Suprapubic skin (tissue), 4 donors: ENCODE measurements around the gene TPM4. TPM values are rescaled to one million over a fixed set of nuclear protein-coding genes. Genes with fewer than 3 reads are reported as not detected.

ENCODE experiments used
- DNase-seq, 2 donors: peaks; one replicate each; pipeline ENCODE4 v3.0.0-alpha.2; 2019; ENCODE audit warnings: low spot score in 2 of 2
- H3K27ac ChIP-seq: fragments of 200-600 bp; sonication (generic); one replicate; pipeline ENCODE4 v1.5.1; 2019
- H3K27me3 ChIP-seq: fragments of 200-600 bp; sonication (generic); one replicate; pipeline ENCODE4 v1.5.1; 2019
- H3K36me3 ChIP-seq: fragments of 200-600 bp; sonication (generic); one replicate; pipeline ENCODE4 v1.5.1; 2019
- H3K4me1 ChIP-seq: fragments of 200-600 bp; sonication (generic); one replicate; pipeline ENCODE4 v1.5.1; 2019
- H3K4me3 ChIP-seq: fragments of 200-600 bp; sonication (generic); one replicate; pipeline ENCODE4 v1.5.1; 2019; ENCODE audit warnings: mild to moderate bottlenecking
- H3K9me3 ChIP-seq: fragments of 200-600 bp; sonication (generic); one replicate; pipeline ENCODE4 v1.5.1; 2019
- CTCF ChIP-seq, 2 donors: fragments of 200-600 bp in 1 of 2; fragments of 450-650 bp in 1 of 2; sonication (generic) in 1 of 2; IDR thresholded peaks; one replicate each; pipeline ENCODE4 v1.5.1; 2016 to 2019; ENCODE audit warnings: antibody characterized with exemption in 2 of 2, mild to moderate bottlenecking in 1 of 2, moderate library complexity in 1 of 2
- EP300 ChIP-seq: sonication (generic); formaldehyde crosslinking; IDR thresholded peaks from one replicate; pipeline ENCODE4 v1.6.1; 2017; ENCODE audit warnings: antibody characterized with exemption
- POLR2A ChIP-seq, 2 donors: fragments of 450-650 bp; IDR thresholded peaks; one replicate each; pipeline ENCODE4 v1.6.1; 2017; ENCODE audit warnings: antibody characterized with exemption in 2 of 2, mild to moderate bottlenecking in 2 of 2, moderate library complexity in 2 of 2
- POLR2AphosphoS5 ChIP-seq, 3 donors: sonication (generic); formaldehyde crosslinking; IDR thresholded peaks; one replicate each; pipeline ENCODE4 v1.6.1; 2017; ENCODE audit warnings: antibody characterized with exemption in 3 of 3
- WGBS: methylation state at CpG from one replicate; pipeline ENCODE4 v1.1.5; 2018; 5-methylcytosine and 5-hydroxymethylcytosine counted together
- total RNA-seq, 4 donors: library from RNA; depleted of rRNA; stranded (reverse); fragments of >200 nt; gene quantifications; one replicate each; pipeline ENCODE4 v1.1.0, GENCODE V29; 2016

Gene TPM4
- total RNA-seq, 4 donors from 2014 or later, result 195 to 224 (median 205) TPM

GRCh38 chr19:16087940-16088339 is 11.6 kb downstream of the TPM4 start:
- no peak overlapping the region for H3K4me3 ChIP-seq
- TF ChIP-seq EP300, result no peak
- no peak for TF ChIP-seq POLR2A (IDR thresholded peaks at IDR 0.05)
- peaks cover 27% of the 10 kb centered on the region for H3K4me1 ChIP-seq
- no peak for DNase-seq
- H3K27ac ChIP-seq, result no peak overlapping the region
- WGBS, result 56% methylated on average over 10 of the region's 12 CpGs
- peaks cover 98% of the 10 kb centered on the region for H3K36me3 ChIP-seq
- no peaks in the 10 kb centered on the region for H3K9me3 ChIP-seq
- H3K27me3 ChIP-seq, result no peaks in the 10 kb centered on the region

- TF ChIP-seq POLR2AphosphoS5 (IDR thresholded peaks at IDR 0.05) (no peak), POLR2A (IDR thresholded peaks at IDR 0.05) (no peak), EP300 (no peak), CTCF (IDR thresholded peaks at IDR 0.05) (no peak)
- DNase-seq, result no peak
- no peaks in the 10 kb centered on the region for H3K27me3 ChIP-seq
- H3K4me3 ChIP-seq, result no peak overlapping the region
- H3K27ac ChIP-seq, result no peak overlapping the region
- H3K9me3 ChIP-seq, result no peaks in the 10 kb centered on the region
- peaks cover 98% of the 10 kb centered on the region for H3K36me3 ChIP-seq
- H3K4me1 ChIP-seq, result peaks cover 22% of the 10 kb centered on the region
- 70% methylated on average over 17 of the region's 17 CpGs for WGBS
Observed at GRCh38 chr19:16088351-16089009, 12.2 kb downstream of the TPM4 start.

- peaks cover 21% of the 10 kb centered on the region for H3K4me1 ChIP-seq
- 70% methylated on average over 10 of the region's 10 CpGs for WGBS
- no peaks in the 10 kb centered on the region for H3K9me3 ChIP-seq
- H3K27ac ChIP-seq, result no peak overlapping the region
- no peak for DNase-seq
- no peak overlapping the region for H3K4me3 ChIP-seq
- H3K36me3 ChIP-seq, result peaks cover 98% of the 10 kb centered on the region
- H3K27me3 ChIP-seq, result no peaks in the 10 kb centered on the region
- TF ChIP-seq POLR2AphosphoS5 (IDR thresholded peaks at IDR 0.05), result no peak
- TF ChIP-seq POLR2A (IDR thresholded peaks at IDR 0.05), result no peak
- no peak for TF ChIP-seq CTCF (IDR thresholded peaks at IDR 0.05)
- TF ChIP-seq EP300, result no peak
Observed at GRCh38 chr19:16089010-16089846, 12.9 kb downstream of the TPM4 start.

- Histone ChIP-seq H3K27me3 (no peaks in the 10 kb centered on the region), H3K4me1 (peaks cover 16% of the 10 kb centered on the region), H3K36me3 (peaks cover 95% of the 10 kb centered on the region), H3K9me3 (no peaks in the 10 kb centered on the region), H3K27ac (no peak overlapping the region), H3K4me3 (no peak overlapping the region)
- no peak for DNase-seq
- TF ChIP-seq POLR2AphosphoS5 (IDR thresholded peaks at IDR 0.05) (no peak), EP300 (no peak), CTCF (IDR thresholded peaks at IDR 0.05) (no peak), POLR2A (IDR thresholded peaks at IDR 0.05) (no peak)
- 91% methylated on average over 13 of the region's 13 CpGs for WGBS
Observed at GRCh38 chr19:16091546-16092475, 15.5 kb downstream of the TPM4 start.

GRCh38 chr19:16094360-16095070 is 18.2 kb downstream of the TPM4 start:
- Histone ChIP-seq H3K4me1 (peaks cover 9% of the 10 kb centered on the region), H3K36me3 (peaks cover 88% of the 10 kb centered on the region), H3K27ac (no peak overlapping the region), H3K27me3 (no peaks in the 10 kb centered on the region), H3K9me3 (no peaks in the 10 kb centered on the region), H3K4me3 (no peak overlapping the region)
- 80% methylated on average over 10 of the region's 10 CpGs for WGBS
- TF ChIP-seq CTCF (IDR thresholded peaks at IDR 0.05) (no peak), POLR2AphosphoS5 (IDR thresholded peaks at IDR 0.05) (no peak), POLR2A (IDR thresholded peaks at IDR 0.05) (no peak), EP300 (no peak)
- no peak for DNase-seq
